Heart left ventricle (tissue), 16 donors: ENCODE results near the gene MAP1LC3B2. TPM values are rescaled to one million over a fixed set of nuclear protein-coding genes. Genes with fewer than 3 reads are reported as not detected.

Experiments used
- ATAC-seq, 4 donors: fragments of 200-7000 bp; cut with Tn5 transposase; one replicate each; pipeline ENCODE4 v1.9.1; 2020 to 2022; ENCODE audit warnings: moderate library complexity in 4 of 4, mild to moderate bottlenecking in 3 of 4, moderate number of reproducible peaks in 1 of 4
- DNase-seq, 5 donors: peaks; one replicate each; pipeline ENCODE4 v3.0.0-alpha.2; 2020
- H3K27ac ChIP-seq, 12 donors: fragments of 200-600 bp; sonication (generic) in 4 of 12; one replicate each; pipeline versions ENCODE4 v1.5.0 to v1.8.0; 2016 to 2022; ENCODE audit warnings: mild to moderate bottlenecking in 2 of 12
- H3K27me3 ChIP-seq, 9 donors: fragments of 200-600 bp; sonication (generic) in 2 of 9; one replicate each; pipeline versions ENCODE4 v1.5.1 to v1.8.0; 2016 to 2022; ENCODE audit warnings: mild to moderate bottlenecking in 3 of 9
- H3K36me3 ChIP-seq, 9 donors: fragments of 200-600 bp; sonication (generic) in 2 of 9; one replicate each; pipeline versions ENCODE4 v1.5.0 to v1.8.0; 2018 to 2022; ENCODE audit warnings: mild to moderate bottlenecking in 2 of 9
- H3K4me1 ChIP-seq, 12 donors: fragments of 200-600 bp; sonication (generic) in 4 of 12; one replicate each; pipeline versions ENCODE4 v1.5.0 to v1.8.0; 2016 to 2022; ENCODE audit warnings: mild to moderate bottlenecking in 3 of 12
- H3K4me3 ChIP-seq, 12 donors: fragments of 200-600 bp; sonication (generic) in 4 of 12; one replicate each; pipeline versions ENCODE4 v1.5.0 to v1.8.0; 2017 to 2022; ENCODE audit warnings: mild to moderate bottlenecking in 9 of 12, moderate library complexity in 4 of 12
- H3K9me3 ChIP-seq, 12 donors: fragments of 200-600 bp; sonication (generic) in 4 of 12; one replicate each; pipeline versions ENCODE4 v1.5.0 to v1.8.0; 2016 to 2022; ENCODE audit warnings: mild to moderate bottlenecking in 1 of 12
- POLR2A ChIP-seq, 2 donors: fragments of 450-650 bp; IDR thresholded peaks; one replicate each; pipeline ENCODE4 v1.6.1; 2017; ENCODE audit warnings: antibody characterized with exemption in 2 of 2, mild to moderate bottlenecking in 2 of 2, moderate library complexity in 2 of 2
- WGBS, 4 donors: extraction: QIAGEN DNeasy Blood & Tissue Kit in 2 of 4; methylation state at CpG; one replicate each; pipeline versions ENCODE4 v1.1.5 to v1.1.7; 2013 to 2018; 5-methylcytosine and 5-hydroxymethylcytosine counted together
- intact Hi-C, 10 donors: fragments of 100-400 bp; cut with DNase I; formaldehyde crosslinking; loops; one replicate each; pipeline versions ENCODE4 v1.11.1 to v1.14.2; 2022
- polyA plus RNA-seq, 2 donors: library from polyadenylated mRNA; stranded (reverse); fragments of 200-250 nt; gene quantifications; one replicate each; pipeline ENCODE4 v1.2.3, GENCODE V29; 2013
- total RNA-seq, 9 donors: library from RNA; depleted of rRNA in 2 of 9; stranded (reverse); fragments of >200 nt in 2 of 9; fragmentation: NEBNext Ultra II Directional in 3 of 9; extraction: Animal tissue kit (Norgen Biotek cat#: 25700) in 3 of 9; gene quantifications; one replicate each; pipeline versions ENCODE4 v1.1.0 to v1.2.4, GENCODE V29; 2016 to 2023
- TF ChIP-seq, protein P1 (sequence below), 12 donors: fragments of 200-600 bp; sonication (generic) in 4 of 12; IDR thresholded peaks; one replicate each; pipeline versions ENCODE4 v1.5.0 to v1.8.0; 2018 to 2022; ENCODE audit warnings: antibody characterized with exemption in 12 of 12, mild to moderate bottlenecking in 5 of 12
- donor health status: ischemic (EF 13 %, LVEDD 7.1; RV severe dilation, severe dysfunction).
- donor health status: healthy with polysubstance abuse.
- donor health status: DM: no; HTN: yes; CAD: no.
- donor health status: DM: no; HTN: no; CAD: no.
- donor health status: ischemic (EF 25% LVEDD 6.9; RV normal size, moderate dysfunction).
- donor health status: ischemic (EF 25% LVEDD 5.7; RV mildly dilated, moderate dysfunction).
- donor health status: healthy.
- donor health status: DM: yes; HTN: yes; CAD: no.
- donor health status: ischemic (EF 35%, LVEDD 5.7; RV mildly dilated, moderate dysfunction).
- donor health status: nonischemic (EF 11% LVEDD 7.7; RV severe dilation, severe dysfunction).
- donor health status: DM: yes; HTN: yes; CAD: no.
- donor health status: PGD.
- donor health status: ischemic (EF 29% LVEDD 5.4; RV normal size, mild dysfunction).
- donor health status: nonischemic (EF 23%, LVEDD 6.1; RV moderate dilation, normal function).

MAP1LC3B2 gene
- total and polyA plus RNA-seq, 11 donors = 0.91 to 5.4 (median 2.3) TPM

DNA sequence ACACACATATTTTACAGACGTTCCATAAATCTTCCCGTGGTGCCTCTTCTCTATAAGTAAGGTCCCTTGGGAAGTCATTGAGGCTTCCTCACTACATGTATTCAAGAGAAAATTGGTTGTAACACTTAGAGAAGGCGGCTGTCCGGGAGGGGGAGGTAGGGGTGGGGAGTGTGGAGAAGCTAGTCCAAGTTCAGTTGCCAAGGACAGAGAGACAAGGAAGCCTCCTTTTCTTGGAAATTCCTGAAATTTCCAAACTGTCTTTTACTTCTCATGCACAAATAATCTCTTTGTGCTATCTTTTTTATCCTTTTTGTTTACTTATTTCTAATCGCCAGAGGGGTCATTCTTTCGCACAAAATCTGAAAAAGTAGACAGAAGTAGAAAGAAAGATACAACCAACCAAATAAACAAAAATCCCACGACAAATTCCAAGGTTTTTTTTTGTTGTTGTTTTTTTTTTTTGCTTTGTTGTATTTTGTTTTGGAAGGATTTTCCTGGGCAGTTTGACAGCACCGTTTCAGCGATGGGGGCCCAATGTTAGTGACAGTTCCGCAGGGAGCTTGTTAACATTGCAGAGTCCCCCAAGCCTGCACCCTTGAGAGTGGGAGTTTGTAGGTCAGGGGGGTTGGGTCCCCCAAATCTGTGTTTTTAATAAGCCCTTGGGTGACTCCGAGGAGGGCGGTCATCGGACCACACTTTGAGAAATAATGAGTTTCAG lies 45.2 kb downstream of the MAP1LC3B2 start:
- TF ChIP-seq POLR2A (IDR thresholded peaks at IDR 0.05) = no peak
- TF ChIP-seq, protein P1, sequence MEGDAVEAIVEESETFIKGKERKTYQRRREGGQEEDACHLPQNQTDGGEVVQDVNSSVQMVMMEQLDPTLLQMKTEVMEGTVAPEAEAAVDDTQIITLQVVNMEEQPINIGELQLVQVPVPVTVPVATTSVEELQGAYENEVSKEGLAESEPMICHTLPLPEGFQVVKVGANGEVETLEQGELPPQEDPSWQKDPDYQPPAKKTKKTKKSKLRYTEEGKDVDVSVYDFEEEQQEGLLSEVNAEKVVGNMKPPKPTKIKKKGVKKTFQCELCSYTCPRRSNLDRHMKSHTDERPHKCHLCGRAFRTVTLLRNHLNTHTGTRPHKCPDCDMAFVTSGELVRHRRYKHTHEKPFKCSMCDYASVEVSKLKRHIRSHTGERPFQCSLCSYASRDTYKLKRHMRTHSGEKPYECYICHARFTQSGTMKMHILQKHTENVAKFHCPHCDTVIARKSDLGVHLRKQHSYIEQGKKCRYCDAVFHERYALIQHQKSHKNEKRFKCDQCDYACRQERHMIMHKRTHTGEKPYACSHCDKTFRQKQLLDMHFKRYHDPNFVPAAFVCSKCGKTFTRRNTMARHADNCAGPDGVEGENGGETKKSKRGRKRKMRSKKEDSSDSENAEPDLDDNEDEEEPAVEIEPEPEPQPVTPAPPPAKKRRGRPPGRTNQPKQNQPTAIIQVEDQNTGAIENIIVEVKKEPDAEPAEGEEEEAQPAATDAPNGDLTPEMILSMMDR (IDR thresholded peaks at IDR 0.05) = no peak
- WGBS, 4 donors = 66 to 72% (median 68%) methylated on average over 13 of the region's 13 CpGs
- no peak for ATAC-seq
- intact Hi-C loops = loop anchor here in 9 of 10 donors (5.0 to 10.0 kb wide), 12 partner anchors 73 to 607 kb away; partner anchors contain the start of gene MED13L (in 1 of the 9)
- Histone ChIP-seq H3K36me3 (no peaks in the 10 kb centered on the region), H3K9me3 (no peaks in the 10 kb centered on the region), H3K27ac (no peak overlapping the region), H3K4me1 (peaks cover 0 to 31% (median 8%) of the 10 kb centered on the region in 12 donors), H3K4me3 (peak overlapping the region in 2 of 12 donors; percentile 13 to 15), H3K27me3 (peaks cover 0 to 2% (median 0%) of the 10 kb centered on the region in 9 donors)
- DNase-seq = no peak

DNA sequence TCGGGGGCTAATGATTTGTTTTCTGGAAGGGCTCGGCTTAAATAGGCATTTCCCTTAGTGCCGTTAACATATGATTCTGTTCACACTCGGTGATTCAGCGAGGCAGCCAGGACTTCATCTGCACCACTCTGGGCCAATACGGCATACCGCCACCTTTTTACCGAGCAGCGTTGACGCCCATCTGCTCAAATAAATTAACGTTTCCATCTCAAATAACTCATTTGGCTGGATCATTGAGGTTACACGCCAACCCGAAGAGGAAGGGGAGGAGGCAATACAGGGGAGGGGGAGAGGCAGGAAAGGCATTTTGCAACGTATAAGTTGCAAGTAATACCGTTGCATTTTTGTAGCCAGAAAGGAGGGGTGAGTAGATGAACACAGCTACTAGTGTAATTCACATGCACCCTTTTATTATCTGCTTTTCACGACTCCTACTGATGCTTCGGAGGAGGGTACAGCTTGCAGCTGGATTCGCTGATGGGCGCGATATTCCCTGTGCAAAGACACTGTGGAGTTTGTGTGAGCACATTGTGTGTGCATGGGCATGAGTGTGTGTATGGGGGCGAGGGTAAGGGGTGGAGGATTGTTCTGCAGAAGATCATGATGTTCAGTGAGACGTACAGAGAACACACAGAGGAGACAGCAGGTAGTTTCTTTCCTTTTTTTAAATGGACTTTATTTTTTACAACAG lies 45.9 kb downstream of the MAP1LC3B2 start:
- no peaks in the 10 kb centered on the region for H3K36me3 ChIP-seq
- H3K27me3 ChIP-seq = peaks cover 0 to 2% (median 0%) of the 10 kb centered on the region in 9 donors
- no peaks in the 10 kb centered on the region for H3K9me3 ChIP-seq
- WGBS, 4 donors = 73 to 86% (median 75%) methylated on average over 22 of the region's 22 CpGs
- peak overlapping the region in 2 of 12 donors; percentile 13 to 15 for H3K4me3 ChIP-seq
- H3K4me1 ChIP-seq = peaks cover 0 to 33% (median 11%) of the 10 kb centered on the region in 12 donors
- intact Hi-C loops = loop anchor here in 9 of 10 donors (5.0 to 10.0 kb wide), 12 partner anchors 72 to 608 kb away; partner anchors contain the start of gene MED13L (in 1 of the 9)
- ATAC-seq (no peak), DNase-seq (no peak)
- TF ChIP-seq, protein P1 (IDR thresholded peaks at IDR 0.05) = no peak
- no peak for TF ChIP-seq POLR2A (IDR thresholded peaks at IDR 0.05)
- no peak overlapping the region for H3K27ac ChIP-seq

DNA sequence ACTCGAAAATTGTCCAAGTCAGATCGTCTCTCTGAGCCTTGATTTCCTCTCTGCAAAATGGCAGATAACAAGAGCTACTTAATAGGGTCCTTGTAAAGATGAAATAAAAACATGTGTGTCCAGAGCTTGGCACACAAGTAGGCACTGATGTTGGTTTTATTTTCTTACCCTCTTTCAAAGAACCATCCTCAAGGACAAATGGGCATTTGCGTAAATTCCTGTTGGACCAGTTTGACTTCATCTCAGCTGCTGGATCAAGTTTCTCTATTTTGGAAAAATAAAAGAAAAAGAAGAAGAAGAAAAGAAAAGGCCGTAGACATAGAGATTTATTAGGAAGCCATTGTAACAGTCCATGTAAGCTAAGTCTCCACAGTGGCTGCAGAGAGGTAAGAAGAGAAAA lies 47.2 kb downstream of the MAP1LC3B2 start:
- DNase-seq (no peak), ATAC-seq (no peak)
- H3K4me1 ChIP-seq = peaks cover 0 to 39% (median 12%) of the 10 kb centered on the region in 12 donors
- no peaks in the 10 kb centered on the region for H3K36me3 ChIP-seq
- peaks cover 0 to 2% (median 0%) of the 10 kb centered on the region in 9 donors for H3K27me3 ChIP-seq
- 75 to 81% (median 79%) methylated on average over 4 of the region's 4 CpGs for whole genome bisulfite sequencing, 4 donors
- TF ChIP-seq POLR2A (IDR thresholded peaks at IDR 0.05) = no peak
- TF ChIP-seq, protein P1 (IDR thresholded peaks at IDR 0.05) = no peak
- intact Hi-C loops = loop anchor here in 5 of 10 donors (10.0 kb wide), 5 partner anchors 78 to 472 kb away; no protein-coding TSS in a partner anchor
- H3K9me3 ChIP-seq = no peaks in the 10 kb centered on the region
- no peak overlapping the region for H3K27ac ChIP-seq
- no peak overlapping the region for H3K4me3 ChIP-seq

DNA sequence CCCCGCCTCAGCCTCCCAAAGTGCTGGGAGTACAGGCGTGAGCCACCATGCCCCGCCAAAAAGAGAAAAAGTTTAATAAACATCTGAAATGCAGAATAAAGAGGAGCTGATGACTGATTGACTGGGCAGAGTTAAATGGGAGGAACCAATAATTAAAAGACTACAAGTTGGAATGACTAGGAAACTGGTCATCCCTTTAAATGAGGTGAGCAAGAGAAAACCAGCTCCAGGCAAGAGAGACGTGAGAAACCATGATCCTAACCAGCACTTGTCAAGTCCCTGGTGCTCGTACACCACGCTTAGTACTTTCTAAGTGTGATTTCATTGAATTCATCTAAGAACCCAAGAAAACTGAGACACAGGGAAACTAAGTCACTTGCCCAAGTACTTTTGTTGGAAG lies 47.9 kb downstream of the MAP1LC3B2 start:
- 94 to 98% (median 96%) methylated on average over 6 of the region's 6 CpGs for WGBS, 4 donors
- Histone ChIP-seq H3K27me3 (peaks cover 0 to 2% (median 0%) of the 10 kb centered on the region in 9 donors), H3K4me1 (peaks cover 0 to 41% (median 12%) of the 10 kb centered on the region in 12 donors), H3K4me3 (no peak overlapping the region), H3K9me3 (no peaks in the 10 kb centered on the region), H3K36me3 (no peaks in the 10 kb centered on the region), H3K27ac (no peak overlapping the region)
- DNase-seq (no peak), ATAC-seq (no peak)
- intact Hi-C loops = loop anchor here in 5 of 10 donors (10.0 kb wide), 5 partner anchors 78 to 472 kb away; no protein-coding TSS in a partner anchor
- TF ChIP-seq POLR2A (IDR thresholded peaks at IDR 0.05) = no peak
- TF ChIP-seq, protein P1 (IDR thresholded peaks at IDR 0.05) = no peak
